ENCODE data around the gene MYOZ1.

Gene MYOZ1

DNA sequence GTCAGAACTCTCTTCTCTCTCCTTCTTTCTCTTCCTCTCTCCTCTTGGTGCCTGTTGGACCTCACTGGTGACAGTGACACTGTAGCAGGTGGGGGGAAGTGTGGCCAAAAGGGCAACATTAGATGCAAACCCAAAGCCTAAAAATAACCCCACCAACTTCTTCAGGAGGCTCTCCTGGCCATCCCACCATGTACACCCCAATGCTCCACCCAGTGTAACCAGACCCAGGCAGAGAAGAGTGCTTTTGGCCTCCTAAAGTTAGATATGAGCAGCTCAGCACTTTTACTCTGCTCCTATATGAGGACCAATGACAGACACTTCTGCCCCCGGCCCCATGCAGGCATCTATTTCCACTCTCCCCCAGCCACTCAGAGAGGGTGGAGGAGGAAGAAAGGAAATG, 5.5 kb downstream of the MYOZ1 start:
- no peak for DNase-seq
- TF ChIP-seq, protein P1, sequence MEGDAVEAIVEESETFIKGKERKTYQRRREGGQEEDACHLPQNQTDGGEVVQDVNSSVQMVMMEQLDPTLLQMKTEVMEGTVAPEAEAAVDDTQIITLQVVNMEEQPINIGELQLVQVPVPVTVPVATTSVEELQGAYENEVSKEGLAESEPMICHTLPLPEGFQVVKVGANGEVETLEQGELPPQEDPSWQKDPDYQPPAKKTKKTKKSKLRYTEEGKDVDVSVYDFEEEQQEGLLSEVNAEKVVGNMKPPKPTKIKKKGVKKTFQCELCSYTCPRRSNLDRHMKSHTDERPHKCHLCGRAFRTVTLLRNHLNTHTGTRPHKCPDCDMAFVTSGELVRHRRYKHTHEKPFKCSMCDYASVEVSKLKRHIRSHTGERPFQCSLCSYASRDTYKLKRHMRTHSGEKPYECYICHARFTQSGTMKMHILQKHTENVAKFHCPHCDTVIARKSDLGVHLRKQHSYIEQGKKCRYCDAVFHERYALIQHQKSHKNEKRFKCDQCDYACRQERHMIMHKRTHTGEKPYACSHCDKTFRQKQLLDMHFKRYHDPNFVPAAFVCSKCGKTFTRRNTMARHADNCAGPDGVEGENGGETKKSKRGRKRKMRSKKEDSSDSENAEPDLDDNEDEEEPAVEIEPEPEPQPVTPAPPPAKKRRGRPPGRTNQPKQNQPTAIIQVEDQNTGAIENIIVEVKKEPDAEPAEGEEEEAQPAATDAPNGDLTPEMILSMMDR (IDR thresholded peaks at IDR 0.05), result no peak
- Histone ChIP-seq H3K27ac (no peak overlapping the region), H3K4me3 (no peak overlapping the region), H3K9me3 (no peaks in the 10 kb centered on the region), H3K36me3 (peaks cover 0 to 41% (median 3%) of the 10 kb centered on the region in 3 donors), H3K4me1 (peaks cover 0 to 9% (median 5%) of the 10 kb centered on the region in 4 donors), H3K27me3 (no peaks in the 10 kb centered on the region)
- intact Hi-C loops (cut with DNase I; ENCODE audit: low total_unique reads), result no loop called here

DNA sequence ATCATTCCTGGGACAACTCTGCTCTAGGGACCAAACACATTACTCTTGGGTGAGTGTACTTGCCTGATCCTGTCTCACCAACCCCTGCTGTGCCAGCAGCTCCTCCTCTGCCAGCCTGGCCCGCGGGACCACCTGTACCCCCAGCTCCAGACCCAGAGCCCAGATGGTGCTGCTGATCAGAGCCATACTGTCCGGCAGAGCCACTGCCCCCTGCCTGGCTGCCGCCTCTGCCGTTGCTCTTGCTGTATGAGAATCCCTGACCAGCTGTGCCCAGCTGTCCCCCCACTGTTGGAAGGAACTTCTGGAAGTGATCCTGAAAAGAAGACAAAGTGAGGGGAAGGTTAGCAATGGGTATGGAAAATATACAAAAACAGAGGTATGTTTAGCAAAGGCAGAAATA, 6.9 kb downstream of the MYOZ1 start:
- Histone ChIP-seq H3K4me1 (no peaks in the 10 kb centered on the region), H3K4me3 (no peak overlapping the region), H3K27ac (no peak overlapping the region), H3K36me3 (peaks cover 0 to 41% (median 3%) of the 10 kb centered on the region in 3 donors), H3K9me3 (no peaks in the 10 kb centered on the region), H3K27me3 (no peaks in the 10 kb centered on the region)
- intact Hi-C loops (cut with DNase I; ENCODE audit: low total_unique reads), result no loop called here
- TF ChIP-seq, protein P1 (IDR thresholded peaks at IDR 0.05), result no peak
- no peak for DNase-seq

DNA sequence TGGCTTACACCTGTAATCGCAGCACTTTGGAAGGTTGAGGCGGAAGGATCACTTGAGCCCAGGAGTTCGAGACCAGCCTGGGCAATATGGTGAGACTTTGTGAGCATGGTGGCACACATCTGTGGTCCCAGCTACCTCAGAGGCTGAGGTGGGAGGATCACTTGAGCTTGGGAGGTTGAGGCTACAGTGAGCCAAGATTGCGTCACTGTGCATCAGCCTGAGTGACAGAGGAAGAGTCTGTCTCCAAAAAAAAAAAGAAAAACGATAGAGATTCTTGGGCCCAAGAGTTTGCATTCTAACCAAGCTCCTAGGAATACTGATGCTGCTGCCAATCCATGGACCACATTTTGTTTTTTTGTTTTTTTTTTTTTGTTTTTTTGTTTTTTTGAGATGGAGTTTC, 12.1 kb downstream of the MYOZ1 start:
- DNase-seq, result peak in 1 of 2 donors; percentile 12
- Histone ChIP-seq H3K9me3 (no peaks in the 10 kb centered on the region), H3K4me1 (peaks cover 0 to 17% (median 7%) of the 10 kb centered on the region in 4 donors), H3K27ac (no peak overlapping the region), H3K4me3 (no peak overlapping the region), H3K27me3 (no peaks in the 10 kb centered on the region), H3K36me3 (peaks cover 0 to 18% (median under 1%) of the 10 kb centered on the region in 3 donors)
- intact Hi-C loops (cut with DNase I; ENCODE audit: low total_unique reads), result loop anchor here (5.0 kb wide), 1 partner anchor 42 kb away; no protein-coding TSS in a partner anchor
- TF ChIP-seq, protein P1 (IDR thresholded peaks at IDR 0.05), result no peak

DNA sequence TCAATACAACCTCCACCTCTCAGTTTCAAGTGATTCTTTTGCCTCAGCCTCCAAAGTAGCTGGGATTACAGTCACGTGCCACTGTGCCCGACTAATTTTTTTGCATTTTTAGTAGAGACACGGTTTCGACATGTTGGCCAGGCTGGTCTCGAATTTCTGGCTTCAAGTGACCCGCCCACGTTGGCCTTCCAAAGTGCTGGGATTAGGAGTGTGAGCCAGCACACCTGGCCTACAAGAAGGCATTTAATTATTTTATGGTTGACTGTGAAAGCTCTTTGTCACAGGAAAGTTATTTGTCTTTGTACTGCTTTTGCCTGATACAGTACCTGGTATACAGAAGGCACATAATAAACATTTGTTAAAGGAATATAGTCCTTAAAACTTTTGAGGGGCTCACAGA, 12.9 kb downstream of the MYOZ1 start:
- TF ChIP-seq, protein P1 (IDR thresholded peaks at IDR 0.05), result no peak
- no peak overlapping the region for H3K27ac ChIP-seq
- no peak for DNase-seq
- H3K36me3 ChIP-seq, result peaks cover 0 to 11% (median 0%) of the 10 kb centered on the region in 3 donors
- peaks cover 0 to 18% (median 7%) of the 10 kb centered on the region in 4 donors for H3K4me1 ChIP-seq
- H3K4me3 ChIP-seq, result no peak overlapping the region
- no peaks in the 10 kb centered on the region for H3K9me3 ChIP-seq
- intact Hi-C loops (cut with DNase I; ENCODE audit: low total_unique reads), result loop anchor here (5.0 kb wide), 1 partner anchor 41 kb away; no protein-coding TSS in a partner anchor
- no peaks in the 10 kb centered on the region for H3K27me3 ChIP-seq

DNA sequence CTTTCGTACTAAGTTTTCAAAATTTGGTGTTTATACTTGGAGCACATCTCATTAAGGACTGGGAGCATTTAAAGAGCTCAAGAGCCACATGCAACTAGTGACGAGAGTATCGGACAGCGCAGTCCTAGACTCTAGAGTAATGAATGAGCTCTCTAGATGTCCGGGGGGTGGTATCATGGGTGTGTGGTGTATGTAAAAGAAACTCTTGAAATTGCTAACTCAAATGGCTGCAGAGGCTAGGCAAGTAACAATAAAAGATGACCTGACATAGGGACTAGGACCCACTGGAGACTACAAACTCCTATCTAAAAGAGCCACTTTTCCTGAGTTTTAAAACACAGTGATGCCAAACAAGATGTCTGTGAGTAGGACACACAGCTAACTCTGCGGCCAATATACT, 14.0 kb downstream of the MYOZ1 start:
- TF ChIP-seq, protein P1 (IDR thresholded peaks at IDR 0.05), result no peak
- Histone ChIP-seq H3K36me3 (peaks cover 0 to 8% (median 0%) of the 10 kb centered on the region in 3 donors), H3K9me3 (no peaks in the 10 kb centered on the region), H3K4me3 (no peak overlapping the region), H3K27ac (no peak overlapping the region), H3K4me1 (peaks cover 0 to 18% (median 7%) of the 10 kb centered on the region in 4 donors), H3K27me3 (no peaks in the 10 kb centered on the region)
- DNase-seq, result peak in 1 of 2 donors; percentile 10
- intact Hi-C loops (cut with DNase I; ENCODE audit: low total_unique reads), result loop anchor here (2.0 to 5.0 kb wide), 2 partner anchors 14 to 40 kb away; partner anchors contain the start of gene MYOZ1

Data from tibial artery (tissue), 4 donors.